ENCODE measurements around the gene ATG4C.

DNA sequence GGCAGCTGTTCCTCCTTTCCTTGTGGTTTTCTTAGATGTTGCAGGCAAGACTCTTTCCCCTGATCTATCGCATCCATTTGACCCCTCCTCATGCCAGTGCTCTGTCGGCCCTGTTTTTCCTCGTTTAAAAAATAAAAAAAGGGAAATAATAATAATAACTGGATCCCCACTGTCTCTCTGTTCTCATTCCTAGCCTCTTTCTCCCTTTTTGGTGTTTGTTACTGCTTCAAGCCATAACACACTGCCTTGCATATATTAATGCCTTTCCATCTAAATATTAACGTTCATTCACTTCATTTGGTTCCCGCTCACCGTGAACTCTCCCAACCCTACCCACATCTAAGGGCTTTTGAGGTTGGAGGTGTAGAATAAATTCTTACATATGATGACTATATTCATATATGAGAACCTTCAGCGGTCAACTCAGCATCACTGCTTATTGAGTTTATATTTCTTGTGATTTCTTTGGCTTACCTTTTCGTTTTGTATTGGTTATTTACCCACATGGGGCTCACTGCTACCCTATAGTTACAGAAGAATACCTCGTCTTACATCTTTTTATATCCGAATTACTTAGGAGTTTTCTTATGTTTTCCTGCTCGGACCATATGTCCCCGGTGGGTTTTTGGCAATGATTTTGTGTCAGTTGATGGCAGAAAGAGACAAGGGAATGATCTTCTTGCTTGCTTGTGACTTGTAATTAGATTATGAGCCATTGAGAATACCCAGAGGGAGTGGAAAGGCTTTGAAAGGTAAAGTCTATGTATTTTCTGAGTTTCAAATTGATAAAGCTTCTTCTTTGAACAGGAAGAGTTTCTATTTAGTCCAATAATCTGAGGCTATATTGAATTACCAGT lies 805 bp downstream of the ATG4C start:
- TF ChIP-seq, protein P1, sequence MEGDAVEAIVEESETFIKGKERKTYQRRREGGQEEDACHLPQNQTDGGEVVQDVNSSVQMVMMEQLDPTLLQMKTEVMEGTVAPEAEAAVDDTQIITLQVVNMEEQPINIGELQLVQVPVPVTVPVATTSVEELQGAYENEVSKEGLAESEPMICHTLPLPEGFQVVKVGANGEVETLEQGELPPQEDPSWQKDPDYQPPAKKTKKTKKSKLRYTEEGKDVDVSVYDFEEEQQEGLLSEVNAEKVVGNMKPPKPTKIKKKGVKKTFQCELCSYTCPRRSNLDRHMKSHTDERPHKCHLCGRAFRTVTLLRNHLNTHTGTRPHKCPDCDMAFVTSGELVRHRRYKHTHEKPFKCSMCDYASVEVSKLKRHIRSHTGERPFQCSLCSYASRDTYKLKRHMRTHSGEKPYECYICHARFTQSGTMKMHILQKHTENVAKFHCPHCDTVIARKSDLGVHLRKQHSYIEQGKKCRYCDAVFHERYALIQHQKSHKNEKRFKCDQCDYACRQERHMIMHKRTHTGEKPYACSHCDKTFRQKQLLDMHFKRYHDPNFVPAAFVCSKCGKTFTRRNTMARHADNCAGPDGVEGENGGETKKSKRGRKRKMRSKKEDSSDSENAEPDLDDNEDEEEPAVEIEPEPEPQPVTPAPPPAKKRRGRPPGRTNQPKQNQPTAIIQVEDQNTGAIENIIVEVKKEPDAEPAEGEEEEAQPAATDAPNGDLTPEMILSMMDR (IDR thresholded peaks at IDR 0.05) = no peak
- no peak for TF ChIP-seq POLR2A (IDR thresholded peaks at IDR 0.05)
- TF ChIP-seq POLR2AphosphoS5 (IDR thresholded peaks at IDR 0.05) = no peak

All from breast epithelium (tissue), 3 donors.